IMR-90 (cell line): ENCODE results near the gene SPNS2. TPM values are rescaled to one million over a fixed set of nuclear protein-coding genes. Genes with fewer than 3 reads are reported as not detected.

ENCODE experiments used
- ATAC-seq: fragments of 200-7000 bp; cut with Tn5 transposase; 2 replicates; pipeline ENCODE4 v1.9.1; 2020; ENCODE audit warnings: low read depth, mild to moderate bottlenecking, moderate library complexity
- BruUV-seq: library from RNA; stranded (reverse); fragments of 400-500 nt; replicated peaks from 2 replicates; lab custom pipeline; 2021; lab: Mats Ljungman, UMichigan
- CTCF ChIA-PET: fragments of 300-600 bp; formaldehyde crosslinking; extraction: SDS; loops from one replicate; lab custom pipeline; 2021; ENCODE audit warnings: antibody characterized with exemption; lab: Yijun Ruan, JAX
- POLR2A ChIA-PET: fragments of 300-600 bp; sonication (Branson Sonifier 250); formaldehyde crosslinking; loops from one replicate; lab custom pipeline; 2022; ENCODE audit warnings: antibody characterized with exemption; ENCODE audit not compliant: unreplicated experiment; lab: Charles Lee
- DNase-seq: peaks from one replicate; pipeline ENCODE4 v3.0.0; 2013
- H2AFZ ChIP-seq: replicated peaks from 2 replicates; pipeline ENCODE3; 2013; ENCODE audit warnings: low read length, mild to moderate bottlenecking; ENCODE audit not compliant: poor library complexity
- H2AK5ac ChIP-seq: 2 replicates; pipeline ENCODE4 v1.6.1; 2013; ENCODE audit warnings: low read depth, low read length, inconsistent platforms
- H2AK9ac ChIP-seq: replicated peaks from 2 replicates; pipeline ENCODE3; 2013; ENCODE audit warnings: mild to moderate bottlenecking, low read depth, low read length, moderate library complexity; ENCODE audit not compliant: poor library complexity
- H2BK120ac ChIP-seq: 2 replicates; pipeline ENCODE4 v1.6.1; 2013; ENCODE audit warnings: low read depth, low read length, inconsistent platforms
- H2BK15ac ChIP-seq: 3 replicates; pipeline ENCODE4 v1.6.1; 2013; ENCODE audit warnings: low read depth, low read length, inconsistent platforms
- H2BK20ac ChIP-seq: 2 replicates; pipeline ENCODE4 v1.6.1; 2013; ENCODE audit warnings: low read depth, mild to moderate bottlenecking, inconsistent platforms, low read length, moderate library complexity
- H2BK5ac ChIP-seq: 2 replicates; pipeline ENCODE4 v1.6.1; 2013; ENCODE audit warnings: mild to moderate bottlenecking, low read depth, low read length, inconsistent platforms; ENCODE audit not compliant: poor library complexity, severe bottlenecking
- H3K14ac ChIP-seq: replicated peaks from 2 replicates; pipeline ENCODE4 v1.6.1; 2013; ENCODE audit warnings: low read depth, low read length, inconsistent platforms
- H3K18ac ChIP-seq: 2 replicates; pipeline ENCODE4 v1.6.1; 2013; ENCODE audit warnings: low read depth, low read length, control low read depth
- H3K23ac ChIP-seq: 2 replicates; pipeline ENCODE4 v1.6.1; 2013; ENCODE audit warnings: low read depth, low read length, inconsistent platforms
- H3K27ac ChIP-seq: 2 replicates; pipeline ENCODE4 v1.5.1; 2013; ENCODE audit warnings: mild to moderate bottlenecking, control low read depth, low read length; ENCODE audit not compliant: insufficient read depth
- H3K27me3 ChIP-seq: 2 replicates; pipeline ENCODE4 v1.6.1; 2013; ENCODE audit warnings: low read length; ENCODE audit not compliant: control insufficient read depth, insufficient read depth
- H3K36me3 ChIP-seq: 2 replicates; pipeline ENCODE4 v1.6.1; 2013; ENCODE audit warnings: low read length, mixed read lengths; ENCODE audit not compliant: control insufficient read depth, insufficient read depth
- H3K4ac ChIP-seq: 2 replicates; pipeline ENCODE4 v1.6.1; 2013; ENCODE audit warnings: low read depth, low read length, inconsistent platforms
- H3K4me1 ChIP-seq: 2 replicates; pipeline ENCODE4 v1.6.1; 2013; ENCODE audit warnings: low read length, mixed read lengths; ENCODE audit not compliant: control insufficient read depth, insufficient read depth
- H3K4me2 ChIP-seq: 2 replicates; pipeline ENCODE4 v1.6.1; 2013; ENCODE audit warnings: low read depth, mild to moderate bottlenecking, control low read depth, low read length, moderate library complexity
- H3K4me3 ChIP-seq: 2 replicates; pipeline ENCODE4 v1.5.1; 2013; ENCODE audit warnings: low read depth, mild to moderate bottlenecking, control low read depth, low read length, moderate library complexity; ENCODE audit not compliant: insufficient read depth
- H3K56ac ChIP-seq: 2 replicates; pipeline ENCODE4 v1.6.1; 2013; ENCODE audit warnings: low read length, inconsistent platforms; ENCODE audit not compliant: insufficient read depth; ENCODE audit errors: extremely low read depth
- H3K79me1 ChIP-seq, 2 experiments: 2 replicates each; pipeline ENCODE4 v1.6.1; 2013; ENCODE audit warnings: low read length in 2 of 2, inconsistent platforms in 1 of 2, low read depth in 1 of 2
- H3K9ac ChIP-seq: 2 replicates; pipeline ENCODE4 v1.6.1; 2013; ENCODE audit warnings: low read depth, low read length, control low read depth
- H3K9me1 ChIP-seq: 2 replicates; pipeline ENCODE4 v1.6.1; 2013; ENCODE audit warnings: low read length, inconsistent platforms; ENCODE audit not compliant: insufficient read depth
- H3K9me3 ChIP-seq: 2 replicates; pipeline ENCODE4 v1.6.1; 2013; ENCODE audit warnings: low read length; ENCODE audit not compliant: control insufficient read depth, insufficient read depth
- H4K20me1 ChIP-seq: 2 replicates; pipeline ENCODE4 v1.6.1; 2013; ENCODE audit warnings: low read length, inconsistent platforms; ENCODE audit not compliant: insufficient read depth
- H4K5ac ChIP-seq: 2 replicates; pipeline ENCODE4 v1.6.1; 2013; ENCODE audit warnings: mild to moderate bottlenecking, low read depth, low read length, control low read depth
- H4K8ac ChIP-seq, 2 experiments: 2 replicates each; pipeline ENCODE4 v1.6.1; 2013; ENCODE audit warnings: low read depth in 2 of 2, low read length in 2 of 2, control low read depth in 1 of 2, inconsistent platforms in 1 of 2
- H4K91ac ChIP-seq: 2 replicates; pipeline ENCODE4 v1.6.1; 2013; ENCODE audit warnings: low read depth, low read length, inconsistent platforms; ENCODE audit not compliant: insufficient read depth
- BHLHE40 ChIP-seq: fragments of 150-350 bp; IDR thresholded peaks from 2 replicates; pipeline ENCODE4 v1.6.1; 2016; ENCODE audit warnings: mild to moderate bottlenecking, low read depth, low read length
- CEBPB ChIP-seq: IDR thresholded peaks from 2 replicates; pipeline ENCODE4 v1.6.1; 2012; ENCODE audit warnings: low read depth, low read length, improper control_type of control experiment
- CHD1 ChIP-seq: IDR thresholded peaks from 2 replicates; pipeline ENCODE4 v1.6.1; 2012; ENCODE audit warnings: low read depth, low read length, improper control_type of control experiment
- FOS ChIP-seq: fragments of 150-350 bp; IDR thresholded peaks from 2 replicates; pipeline ENCODE4 v1.6.1; 2016; ENCODE audit warnings: low read depth, low read length
- MAFK ChIP-seq: IDR thresholded peaks from 2 replicates; pipeline ENCODE4 v1.6.1; 2012; ENCODE audit warnings: low read depth, low read length, improper control_type of control experiment
- MAZ ChIP-seq: IDR thresholded peaks from 2 replicates; pipeline ENCODE4 v1.6.1; 2012; ENCODE audit warnings: low read depth, mild to moderate bottlenecking, low read length, improper control_type of control experiment, moderate library complexity, borderline replicate concordance
- MXI1 ChIP-seq: IDR thresholded peaks from 2 replicates; pipeline ENCODE4 v1.6.1; 2012; ENCODE audit warnings: low read depth, mild to moderate bottlenecking, low read length, moderate library complexity, borderline replicate concordance
- NFE2L2 ChIP-seq: fragments of 150-350 bp; IDR thresholded peaks from 2 replicates; pipeline ENCODE4 v1.6.1; 2016; ENCODE audit warnings: low read depth, mild to moderate bottlenecking, low read length
- RCOR1 ChIP-seq: IDR thresholded peaks from 2 replicates; pipeline ENCODE4 v1.6.1; 2012; ENCODE audit warnings: mild to moderate bottlenecking, low read length, improper control_type of control experiment; ENCODE audit not compliant: insufficient replicate concordance
- RFX5 ChIP-seq: IDR thresholded peaks from 2 replicates; pipeline ENCODE4 v1.8.0; 2012; ENCODE audit warnings: low read depth, mild to moderate bottlenecking, low read length, moderate library complexity
- WGBS, 2 experiments: methylation state at CpG; one replicate each; pipeline versions ENCODE4 v1.1.5 to v1.1.7; 2013; ENCODE audit warnings: missing lambda C conversion rate in 2 of 2; ENCODE audit not compliant: insufficient read length in 1 of 2; ENCODE audit errors: extremely low coverage in 2 of 2; 5-methylcytosine and 5-hydroxymethylcytosine counted together
- dilution Hi-C: fragments of 300-500 bp; cut with HindIII; formaldehyde crosslinking; loops from one replicate; pipeline ENCODE4 v1.14.3; 2018; ENCODE audit warnings: low sequenced_read_pairs; ENCODE audit not compliant: unreplicated experiment
- in situ Hi-C: fragments of 300-500 bp; cut with MboI; formaldehyde crosslinking; loops from 3 replicates; pipeline ENCODE4 v1.14.3; 2019; ENCODE audit warnings: low sequenced_read_pairs, inconsistent platforms, mixed read lengths
- intact Hi-C: fragments of 100-400 bp; cut with micrococcal nuclease; formaldehyde crosslinking; loops from 2 replicates; pipeline ENCODE4 v1.10.0; 2022
- polyA plus RNA-seq, 3 experiments: library from polyadenylated mRNA; depleted of rRNA; stranded (reverse); fragments of >200 nt; gene quantifications; 2 replicates each; pipeline ENCODE4 v1.2.3, GENCODE V29; 2012; ENCODE audit warnings: low replicate concordance in 1 of 3
- total RNA-seq: library from RNA; depleted of rRNA; stranded (reverse); fragments of >200 nt; gene quantifications from 2 replicates; pipeline ENCODE4 v1.2.3, GENCODE V29; 2012
- TF ChIP-seq, protein P1 (sequence below): fragments of 150-350 bp; IDR thresholded peaks from 2 replicates; pipeline ENCODE4 v1.6.1; 2017; ENCODE audit warnings: mild to moderate bottlenecking, antibody characterized with exemption, low read length, low read depth
- TF ChIP-seq, protein P2 (sequence below): conservative IDR thresholded peaks from 2 replicates; pipeline ENCODE4 v1.5.1; 2012; ENCODE audit warnings: mild to moderate bottlenecking, low read depth, low read length, improper control_type of control experiment
- TF ChIP-seq, protein P3 (sequence below): fragments of 150-350 bp; IDR thresholded peaks from 2 replicates; pipeline ENCODE4 v1.6.1; 2016; ENCODE audit warnings: low read depth, mild to moderate bottlenecking, low read length, moderate library complexity, borderline replicate concordance

SPNS2 gene
- total and polyA plus RNA-seq, 2 of the 4 experiments (the other 2 are of a cell fraction), result under 0.01 TPM; not detected in 1

DNA sequence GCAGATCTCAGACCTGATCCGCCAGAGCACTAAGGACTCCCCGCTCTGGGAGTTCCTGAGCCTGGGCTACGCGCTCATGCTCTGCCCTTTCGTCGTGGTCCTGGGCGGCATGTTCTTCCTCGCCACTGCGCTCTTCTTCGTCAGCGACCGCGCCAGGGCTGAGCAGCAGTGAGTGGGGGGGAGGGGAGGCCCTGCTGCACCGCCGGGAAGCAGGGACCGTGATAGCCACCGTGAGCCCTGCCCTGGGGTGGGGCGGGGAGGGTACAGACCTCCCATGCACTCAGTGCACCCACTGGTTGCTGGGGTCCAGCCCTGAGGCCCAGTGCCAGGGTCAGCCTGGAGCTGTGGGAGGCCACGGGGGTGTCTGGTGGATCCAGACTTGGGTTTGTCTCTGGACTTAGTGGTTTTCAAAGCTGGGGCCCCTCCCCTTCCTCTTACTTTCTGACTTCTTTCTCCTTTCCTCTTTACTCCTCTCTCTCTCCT, 37.6 kb downstream of the SPNS2 start:
- TF ChIP-seq RCOR1 (no peak), MAZ (no peak), BHLHE40 (no peak), RFX5 (no peak), NFE2L2 (no peak), FOS (no peak), CEBPB (no peak), MXI1 (no peak), MAFK (no peak), CHD1 (no peak)
- TF ChIP-seq, protein P1, sequence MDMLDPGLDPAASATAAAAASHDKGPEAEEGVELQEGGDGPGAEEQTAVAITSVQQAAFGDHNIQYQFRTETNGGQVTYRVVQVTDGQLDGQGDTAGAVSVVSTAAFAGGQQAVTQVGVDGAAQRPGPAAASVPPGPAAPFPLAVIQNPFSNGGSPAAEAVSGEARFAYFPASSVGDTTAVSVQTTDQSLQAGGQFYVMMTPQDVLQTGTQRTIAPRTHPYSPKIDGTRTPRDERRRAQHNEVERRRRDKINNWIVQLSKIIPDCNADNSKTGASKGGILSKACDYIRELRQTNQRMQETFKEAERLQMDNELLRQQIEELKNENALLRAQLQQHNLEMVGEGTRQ, result no peak
- TF ChIP-seq, protein P2, sequence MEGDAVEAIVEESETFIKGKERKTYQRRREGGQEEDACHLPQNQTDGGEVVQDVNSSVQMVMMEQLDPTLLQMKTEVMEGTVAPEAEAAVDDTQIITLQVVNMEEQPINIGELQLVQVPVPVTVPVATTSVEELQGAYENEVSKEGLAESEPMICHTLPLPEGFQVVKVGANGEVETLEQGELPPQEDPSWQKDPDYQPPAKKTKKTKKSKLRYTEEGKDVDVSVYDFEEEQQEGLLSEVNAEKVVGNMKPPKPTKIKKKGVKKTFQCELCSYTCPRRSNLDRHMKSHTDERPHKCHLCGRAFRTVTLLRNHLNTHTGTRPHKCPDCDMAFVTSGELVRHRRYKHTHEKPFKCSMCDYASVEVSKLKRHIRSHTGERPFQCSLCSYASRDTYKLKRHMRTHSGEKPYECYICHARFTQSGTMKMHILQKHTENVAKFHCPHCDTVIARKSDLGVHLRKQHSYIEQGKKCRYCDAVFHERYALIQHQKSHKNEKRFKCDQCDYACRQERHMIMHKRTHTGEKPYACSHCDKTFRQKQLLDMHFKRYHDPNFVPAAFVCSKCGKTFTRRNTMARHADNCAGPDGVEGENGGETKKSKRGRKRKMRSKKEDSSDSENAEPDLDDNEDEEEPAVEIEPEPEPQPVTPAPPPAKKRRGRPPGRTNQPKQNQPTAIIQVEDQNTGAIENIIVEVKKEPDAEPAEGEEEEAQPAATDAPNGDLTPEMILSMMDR, result no peak
- TF ChIP-seq, protein P3, sequence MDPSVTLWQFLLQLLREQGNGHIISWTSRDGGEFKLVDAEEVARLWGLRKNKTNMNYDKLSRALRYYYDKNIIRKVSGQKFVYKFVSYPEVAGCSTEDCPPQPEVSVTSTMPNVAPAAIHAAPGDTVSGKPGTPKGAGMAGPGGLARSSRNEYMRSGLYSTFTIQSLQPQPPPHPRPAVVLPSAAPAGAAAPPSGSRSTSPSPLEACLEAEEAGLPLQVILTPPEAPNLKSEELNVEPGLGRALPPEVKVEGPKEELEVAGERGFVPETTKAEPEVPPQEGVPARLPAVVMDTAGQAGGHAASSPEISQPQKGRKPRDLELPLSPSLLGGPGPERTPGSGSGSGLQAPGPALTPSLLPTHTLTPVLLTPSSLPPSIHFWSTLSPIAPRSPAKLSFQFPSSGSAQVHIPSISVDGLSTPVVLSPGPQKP, result no peak
- POLR2A ChIA-PET, result no interaction called here
- H2BK20ac ChIP-seq, result no peak overlapping the region
- in situ Hi-C loops, result no loop called here
- H3K56ac ChIP-seq, result no peak overlapping the region
- H3K14ac ChIP-seq, result no peak overlapping the region
- peaks cover 24% of the 10 kb centered on the region for H3K36me3 ChIP-seq
- H3K4me2 ChIP-seq, result peak overlapping the region; percentile 33; the same call in 1 of the 2 replicates
- no peak overlapping the region for H3K4ac ChIP-seq
- no peaks in the 10 kb centered on the region for H3K9me3 ChIP-seq
- no peak overlapping the region for H3K4me3 ChIP-seq
- H2AK9ac ChIP-seq, result no peak overlapping the region
- H3K9me1 ChIP-seq, result no peaks in the 10 kb centered on the region
- no peak overlapping the region for H2AK5ac ChIP-seq
- H3K27me3 ChIP-seq, result peaks cover 6% of the 10 kb centered on the region; the same call in 1 of the 2 replicates
- DNase-seq (no peak), ATAC-seq (peak; percentile 27)
- no peak overlapping the region; the same call in 1 of the 2 replicates for H4K5ac ChIP-seq
- no peak overlapping the region for H2BK15ac ChIP-seq
- BruUV-seq, result no TSS peak
- no peak overlapping the region for H4K91ac ChIP-seq
- no peak overlapping the region for H4K8ac ChIP-seq
- H2BK5ac ChIP-seq, result no peak overlapping the region
- dilution Hi-C loops, result no loop called here
- intact Hi-C loops, result loop anchor here (5.0 kb wide), 1 partner anchor 114 kb away; no protein-coding TSS in a partner anchor
- H3K18ac ChIP-seq, result no peak overlapping the region
- H3K4me1 ChIP-seq, result peaks cover 3% of the 10 kb centered on the region; the same call in 1 of the 2 replicates
- 60% methylated on average over 3 of the region's 19 CpGs; no CpG with 5 or more reads in 1 of the 2 experiments for WGBS, 2 experiments
- H3K27ac ChIP-seq, result no peak overlapping the region
- no peak overlapping the region for H2AFZ ChIP-seq
- H3K79me1 ChIP-seq, result no peaks in the 10 kb centered on the region
- no peak overlapping the region for H3K9ac ChIP-seq
- CTCF ChIA-PET, result no interaction called here
- H3K23ac ChIP-seq, result no peak overlapping the region
- H2BK120ac ChIP-seq, result no peak overlapping the region
- H4K20me1 ChIP-seq, result peaks cover 9% of the 10 kb centered on the region
